ENCODE results near the gene RGS6. TPM values are rescaled to one million over a fixed set of nuclear protein-coding genes. Genes with fewer than 3 reads are reported as not detected.
A peak's percentile ranks its signal among the peaks of the same experiment; 100 is the strongest.

The RGS6 gene
- total and polyA plus RNA-seq, 4 donors = 0.06 to 5.3 (median 0.17) TPM; not detected in 1

DNA sequence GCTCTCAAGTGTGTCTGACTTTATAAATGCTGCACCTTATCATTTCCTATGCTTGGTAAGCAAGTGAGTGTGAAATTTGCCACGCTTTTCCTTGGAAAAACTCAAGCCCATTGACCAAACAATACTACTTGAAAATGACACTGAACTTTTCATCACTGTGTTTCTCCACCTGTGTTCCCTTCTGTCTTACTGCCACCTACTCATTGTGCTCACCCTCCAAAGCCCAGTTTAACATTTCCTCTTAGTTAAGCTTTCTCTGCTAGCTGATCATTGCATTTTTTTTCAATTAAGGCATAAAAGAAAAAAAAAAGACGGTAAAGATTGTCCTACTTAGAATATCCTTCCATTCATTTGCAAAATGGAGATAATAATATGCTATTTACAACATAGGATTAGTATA is 516.0 kb downstream of the RGS6 start:
- no peaks in the 10 kb centered on the region for H3K9me3 ChIP-seq (ENCODE audit: control insufficient read depth in 4 of 4, low read length in 3 of 4)
- WGBS = 83% methylated on average over 2 of the region's 2 CpGs
- no peaks in the 10 kb centered on the region for H3K4me1 ChIP-seq (ENCODE audit: control insufficient read depth in 4 of 4, insufficient read depth in 4 of 4, low read length in 3 of 4)
- no peaks in the 10 kb centered on the region for H3K36me3 ChIP-seq (ENCODE audit: control insufficient read depth in 4 of 4, insufficient read depth in 3 of 4, low read depth in 1 of 4, low read length in 3 of 4)
- no peak for DNase-seq (ENCODE audit: low spot score)
- H3K27me3 ChIP-seq (ENCODE audit: control insufficient read depth in 4 of 4, insufficient read depth in 4 of 4, low read length in 3 of 4) = no peaks in the 10 kb centered on the region
- H3K9ac ChIP-seq (ENCODE audit: low read depth in 1 of 2, low read length in 2 of 2) = no peak overlapping the region
- TF ChIP-seq, protein P1, sequence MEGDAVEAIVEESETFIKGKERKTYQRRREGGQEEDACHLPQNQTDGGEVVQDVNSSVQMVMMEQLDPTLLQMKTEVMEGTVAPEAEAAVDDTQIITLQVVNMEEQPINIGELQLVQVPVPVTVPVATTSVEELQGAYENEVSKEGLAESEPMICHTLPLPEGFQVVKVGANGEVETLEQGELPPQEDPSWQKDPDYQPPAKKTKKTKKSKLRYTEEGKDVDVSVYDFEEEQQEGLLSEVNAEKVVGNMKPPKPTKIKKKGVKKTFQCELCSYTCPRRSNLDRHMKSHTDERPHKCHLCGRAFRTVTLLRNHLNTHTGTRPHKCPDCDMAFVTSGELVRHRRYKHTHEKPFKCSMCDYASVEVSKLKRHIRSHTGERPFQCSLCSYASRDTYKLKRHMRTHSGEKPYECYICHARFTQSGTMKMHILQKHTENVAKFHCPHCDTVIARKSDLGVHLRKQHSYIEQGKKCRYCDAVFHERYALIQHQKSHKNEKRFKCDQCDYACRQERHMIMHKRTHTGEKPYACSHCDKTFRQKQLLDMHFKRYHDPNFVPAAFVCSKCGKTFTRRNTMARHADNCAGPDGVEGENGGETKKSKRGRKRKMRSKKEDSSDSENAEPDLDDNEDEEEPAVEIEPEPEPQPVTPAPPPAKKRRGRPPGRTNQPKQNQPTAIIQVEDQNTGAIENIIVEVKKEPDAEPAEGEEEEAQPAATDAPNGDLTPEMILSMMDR (IDR thresholded peaks at IDR 0.05; ENCODE audit: low read depth, low read length, missing input control) = no peak
- no peak for TF ChIP-seq FOXA2 (IDR thresholded peaks at IDR 0.05)
- TF ChIP-seq HNF4A (conservative IDR thresholded peaks at IDR 0.05) = no peak
- TF ChIP-seq HNF4G (IDR thresholded peaks at IDR 0.05) = no peak
- no peak for TF ChIP-seq TAF1 (conservative IDR thresholded peaks at IDR 0.05)
- no peak overlapping the region for H3K27ac ChIP-seq (ENCODE audit: low read depth in 1 of 2, low read length in 2 of 2)
- no peak overlapping the region for H3K4me3 ChIP-seq (ENCODE audit: low read depth in 1 of 3, low read length in 3 of 3)

DNA sequence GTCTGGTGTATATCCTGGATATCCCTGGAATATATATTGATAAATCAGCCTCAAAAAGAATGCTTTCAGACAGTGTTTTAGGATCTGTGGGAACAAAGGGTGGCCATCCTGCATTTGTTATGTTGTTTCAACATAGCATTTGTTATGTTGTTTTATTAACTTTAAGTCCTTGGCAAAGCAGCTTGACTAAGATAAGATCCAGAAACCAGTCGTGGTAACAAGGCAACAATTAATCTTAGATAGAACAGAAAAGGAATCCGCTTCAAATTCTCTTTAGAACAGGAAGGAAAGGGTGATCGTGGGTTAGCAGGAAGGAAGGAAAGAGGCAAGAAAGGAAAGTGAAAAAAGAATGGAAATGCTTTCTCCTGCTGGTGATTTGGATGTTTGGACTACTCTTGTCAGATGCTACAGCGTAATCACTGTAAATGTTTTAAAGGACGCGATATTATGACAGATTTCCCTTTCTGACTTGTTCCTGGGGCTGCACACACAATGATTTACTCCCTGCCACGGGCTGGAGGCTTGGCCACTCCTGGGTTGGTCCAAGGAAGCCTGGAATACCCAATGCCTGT is 518.3 kb downstream of the RGS6 start:
- Histone ChIP-seq H3K9ac (ENCODE audit: low read depth in 1 of 2, low read length in 2 of 2) (no peak overlapping the region), H3K27ac (ENCODE audit: low read depth in 1 of 2, low read length in 2 of 2) (peak overlapping the region in 1 of 2 donors; percentile 42), H3K4me1 (ENCODE audit: control insufficient read depth in 4 of 4, insufficient read depth in 4 of 4, low read length in 3 of 4) (no peaks in the 10 kb centered on the region), H3K4me3 (ENCODE audit: low read depth in 1 of 3, low read length in 3 of 3) (no peak overlapping the region), H3K27me3 (ENCODE audit: control insufficient read depth in 4 of 4, insufficient read depth in 4 of 4, low read length in 3 of 4) (no peaks in the 10 kb centered on the region), H3K9me3 (ENCODE audit: control insufficient read depth in 4 of 4, low read length in 3 of 4) (no peaks in the 10 kb centered on the region), H3K36me3 (ENCODE audit: control insufficient read depth in 4 of 4, insufficient read depth in 3 of 4, low read depth in 1 of 4, low read length in 3 of 4) (no peaks in the 10 kb centered on the region)
- TF ChIP-seq, protein P1 (IDR thresholded peaks at IDR 0.05; ENCODE audit: low read depth, low read length, missing input control) = no peak
- peak; percentile 34 for TF ChIP-seq NR2F2 (IDR thresholded peaks at IDR 0.05)
- TF ChIP-seq, protein P2, sequence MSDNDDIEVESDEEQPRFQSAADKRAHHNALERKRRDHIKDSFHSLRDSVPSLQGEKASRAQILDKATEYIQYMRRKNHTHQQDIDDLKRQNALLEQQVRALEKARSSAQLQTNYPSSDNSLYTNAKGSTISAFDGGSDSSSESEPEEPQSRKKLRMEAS (IDR thresholded peaks at IDR 0.05) = no peak
- 64% methylated on average over 7 of the region's 7 CpGs for WGBS
- no peak for DNase-seq (ENCODE audit: low spot score)

DNA sequence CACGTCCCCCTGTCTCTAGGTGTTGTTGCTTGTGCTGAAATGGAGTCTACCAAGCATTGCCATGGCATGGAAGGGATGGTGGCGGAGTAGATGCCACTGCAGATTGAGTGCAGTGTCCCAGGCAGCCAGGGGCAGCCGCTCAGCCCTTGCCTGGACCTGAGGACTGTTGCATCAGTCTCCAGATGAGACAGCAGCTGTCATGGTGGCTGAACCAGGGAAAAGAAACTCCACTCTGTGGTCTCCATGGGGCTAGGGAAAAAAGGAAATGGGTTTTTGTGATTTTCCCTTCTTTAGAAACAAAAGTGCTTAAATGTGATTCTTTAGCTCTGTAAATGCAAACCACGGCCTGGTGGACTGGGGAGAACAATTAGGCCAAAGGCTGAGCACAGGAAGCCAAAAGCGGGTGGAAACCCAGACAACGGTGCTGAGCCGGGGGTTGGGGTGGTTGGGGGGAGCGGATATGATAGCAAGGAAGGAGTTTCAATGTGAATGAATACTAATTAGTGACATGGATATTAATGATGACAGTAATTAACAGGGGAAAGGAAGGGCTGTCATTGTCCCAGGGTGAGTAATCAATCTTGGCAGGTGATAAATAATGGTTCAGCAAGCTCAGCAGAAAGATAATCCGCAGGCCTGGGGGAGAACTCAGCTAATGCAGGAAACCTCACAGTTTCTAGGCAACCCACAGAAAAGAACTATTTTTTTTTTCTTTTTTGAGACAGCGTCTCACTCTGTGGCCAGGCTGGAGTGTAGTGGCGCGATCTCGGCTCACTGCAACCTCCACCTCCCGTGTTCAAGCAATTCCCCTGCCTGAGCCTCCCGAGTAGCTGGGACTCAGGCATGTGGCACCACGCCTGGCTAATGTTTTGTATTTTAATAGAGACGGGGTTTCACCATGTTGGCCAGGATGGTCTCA is 519.1 kb downstream of the RGS6 start:
- H3K4me1 ChIP-seq (ENCODE audit: control insufficient read depth in 4 of 4, insufficient read depth in 4 of 4, low read length in 3 of 4) = no peaks in the 10 kb centered on the region
- H3K4me3 ChIP-seq (ENCODE audit: low read depth in 1 of 3, low read length in 3 of 3) = no peak overlapping the region
- peak overlapping the region in 1 of 2 donors; percentile 42 for H3K27ac ChIP-seq (ENCODE audit: low read depth in 1 of 2, low read length in 2 of 2)
- no peaks in the 10 kb centered on the region for H3K9me3 ChIP-seq (ENCODE audit: control insufficient read depth in 4 of 4, low read length in 3 of 4)
- DNase-seq (ENCODE audit: low spot score) = no peak
- 70% methylated on average over 17 of the region's 17 CpGs for WGBS
- TF ChIP-seq, protein P2 (IDR thresholded peaks at IDR 0.05) = no peak
- no peaks in the 10 kb centered on the region for H3K27me3 ChIP-seq (ENCODE audit: control insufficient read depth in 4 of 4, insufficient read depth in 4 of 4, low read length in 3 of 4)
- no peak overlapping the region for H3K9ac ChIP-seq (ENCODE audit: low read depth in 1 of 2, low read length in 2 of 2)
- H3K36me3 ChIP-seq (ENCODE audit: control insufficient read depth in 4 of 4, insufficient read depth in 3 of 4, low read depth in 1 of 4, low read length in 3 of 4) = no peaks in the 10 kb centered on the region
